ENCODE measurements around the gene ADK.

ADK gene

GRCh38 chr10:74599672-74600071 is 448.7 kb downstream of the ADK start:
- no peak overlapping the region for H3K4me3 ChIP-seq (ENCODE audit: low read depth, low read length)
- TF ChIP-seq, protein P1, sequence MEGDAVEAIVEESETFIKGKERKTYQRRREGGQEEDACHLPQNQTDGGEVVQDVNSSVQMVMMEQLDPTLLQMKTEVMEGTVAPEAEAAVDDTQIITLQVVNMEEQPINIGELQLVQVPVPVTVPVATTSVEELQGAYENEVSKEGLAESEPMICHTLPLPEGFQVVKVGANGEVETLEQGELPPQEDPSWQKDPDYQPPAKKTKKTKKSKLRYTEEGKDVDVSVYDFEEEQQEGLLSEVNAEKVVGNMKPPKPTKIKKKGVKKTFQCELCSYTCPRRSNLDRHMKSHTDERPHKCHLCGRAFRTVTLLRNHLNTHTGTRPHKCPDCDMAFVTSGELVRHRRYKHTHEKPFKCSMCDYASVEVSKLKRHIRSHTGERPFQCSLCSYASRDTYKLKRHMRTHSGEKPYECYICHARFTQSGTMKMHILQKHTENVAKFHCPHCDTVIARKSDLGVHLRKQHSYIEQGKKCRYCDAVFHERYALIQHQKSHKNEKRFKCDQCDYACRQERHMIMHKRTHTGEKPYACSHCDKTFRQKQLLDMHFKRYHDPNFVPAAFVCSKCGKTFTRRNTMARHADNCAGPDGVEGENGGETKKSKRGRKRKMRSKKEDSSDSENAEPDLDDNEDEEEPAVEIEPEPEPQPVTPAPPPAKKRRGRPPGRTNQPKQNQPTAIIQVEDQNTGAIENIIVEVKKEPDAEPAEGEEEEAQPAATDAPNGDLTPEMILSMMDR (IDR thresholded peaks at IDR 0.05; ENCODE audit: low read depth, low read length, missing control alignments): no peak
- no peak for DNase-seq (ENCODE audit: low read depth)

- TF ChIP-seq, protein P1 (IDR thresholded peaks at IDR 0.05; ENCODE audit: low read depth, low read length, missing control alignments): no peak
- DNase-seq (ENCODE audit: low read depth): no peak
- no peak overlapping the region for H3K4me3 ChIP-seq (ENCODE audit: low read depth, low read length)
Observed at GRCh38 chr10:74600170-74600569, 449.1 kb downstream of the ADK start.

GRCh38 chr10:74602576-74602975 is 451.6 kb downstream of the ADK start:
- no peak overlapping the region for H3K4me3 ChIP-seq (ENCODE audit: low read depth, low read length)
- TF ChIP-seq, protein P1 (IDR thresholded peaks at IDR 0.05; ENCODE audit: low read depth, low read length, missing control alignments): no peak
- no peak for DNase-seq (ENCODE audit: low read depth)

GRCh38 chr10:74610299-74610698 is 459.3 kb downstream of the ADK start:
- H3K4me3 ChIP-seq (ENCODE audit: low read depth, low read length): no peak overlapping the region
- no peak for DNase-seq (ENCODE audit: low read depth)
- TF ChIP-seq, protein P1 (IDR thresholded peaks at IDR 0.05; ENCODE audit: low read depth, low read length, missing control alignments): no peak

- no peak overlapping the region for H3K4me3 ChIP-seq (ENCODE audit: low read depth, low read length)
- TF ChIP-seq, protein P1 (IDR thresholded peaks at IDR 0.05; ENCODE audit: low read depth, low read length, missing control alignments): no peak
- DNase-seq (ENCODE audit: low read depth): no peak
Observed at GRCh38 chr10:74612195-74612594, 461.2 kb downstream of the ADK start.

GRCh38 chr10:74620626-74621025 is 469.6 kb downstream of the ADK start:
- H3K4me3 ChIP-seq (ENCODE audit: low read depth, low read length): no peak overlapping the region
- TF ChIP-seq, protein P1 (IDR thresholded peaks at IDR 0.05; ENCODE audit: low read depth, low read length, missing control alignments): no peak
- no peak for DNase-seq (ENCODE audit: low read depth)

- no peak for DNase-seq (ENCODE audit: low read depth)
- TF ChIP-seq, protein P1 (IDR thresholded peaks at IDR 0.05; ENCODE audit: low read depth, low read length, missing control alignments): no peak
- no peak overlapping the region for H3K4me3 ChIP-seq (ENCODE audit: low read depth, low read length)
Observed at GRCh38 chr10:74623786-74624185, 472.8 kb downstream of the ADK start.

All from GM12864 (cell line).